Adipocyte (in vitro differentiated cells): ENCODE results near the gene MYO7B.

ENCODE experiments used
- DNase-seq: peaks from one replicate; pipeline ENCODE4 v3.0.0-alpha.2; 2015; ENCODE audit warnings: low read depth
- H3K27me3 ChIP-seq: replicated peaks from 2 replicates; pipeline ENCODE4 v1.7.0; 2013; ENCODE audit warnings: mild to moderate bottlenecking, low read length, moderate library complexity; ENCODE audit not compliant: control insufficient read depth, insufficient read depth
- H3K36me3 ChIP-seq: 2 replicates; pipeline ENCODE4 v1.7.0; 2013; ENCODE audit warnings: low read length, mild to moderate bottlenecking, moderate library complexity; ENCODE audit not compliant: control insufficient read depth, insufficient read depth, severe bottlenecking
- H3K4me1 ChIP-seq: 2 replicates; pipeline ENCODE4 v1.7.0; 2013; ENCODE audit warnings: mild to moderate bottlenecking, low read length, moderate library complexity; ENCODE audit not compliant: control insufficient read depth, insufficient read depth
- H3K4me3 ChIP-seq: 2 replicates; pipeline ENCODE4 v1.7.0; 2013; ENCODE audit warnings: mild to moderate bottlenecking, low read length, moderate library complexity
- H3K9ac ChIP-seq: 2 replicates; pipeline ENCODE4 v1.7.0; 2013; ENCODE audit warnings: mild to moderate bottlenecking, low read length, moderate library complexity
- H3K9me3 ChIP-seq: 2 replicates; pipeline ENCODE4 v1.7.0; 2013; ENCODE audit warnings: mild to moderate bottlenecking, low read length, moderate library complexity; ENCODE audit not compliant: control insufficient read depth

MYO7B gene

GRCh38 chr2:127584516-127585033 lies 49.1 kb downstream of the MYO7B start:
- no peaks in the 10 kb centered on the region for H3K36me3 ChIP-seq
- H3K9ac ChIP-seq: no peak overlapping the region
- H3K4me3 ChIP-seq: no peak overlapping the region
- H3K27me3 ChIP-seq: peaks cover 27% of the 10 kb centered on the region
- no peak for DNase-seq
- no peaks in the 10 kb centered on the region for H3K4me1 ChIP-seq
- H3K9me3 ChIP-seq: no peaks in the 10 kb centered on the region

GRCh38 chr2:127585270-127585807 lies 49.9 kb downstream of the MYO7B start:
- Histone ChIP-seq H3K9ac (no peak overlapping the region), H3K4me3 (no peak overlapping the region), H3K27me3 (peaks cover 27% of the 10 kb centered on the region), H3K4me1 (no peaks in the 10 kb centered on the region), H3K36me3 (no peaks in the 10 kb centered on the region), H3K9me3 (no peaks in the 10 kb centered on the region)
- DNase-seq: no peak

GRCh38 chr2:127586136-127586535 lies 50.7 kb downstream of the MYO7B start:
- Histone ChIP-seq H3K36me3 (no peaks in the 10 kb centered on the region), H3K4me3 (no peak overlapping the region), H3K4me1 (no peaks in the 10 kb centered on the region), H3K27me3 (peaks cover 27% of the 10 kb centered on the region), H3K9ac (no peak overlapping the region), H3K9me3 (no peaks in the 10 kb centered on the region)
- no peak for DNase-seq

- DNase-seq: no peak
- Histone ChIP-seq H3K27me3 (peaks cover 27% of the 10 kb centered on the region), H3K9ac (no peak overlapping the region), H3K36me3 (no peaks in the 10 kb centered on the region), H3K9me3 (no peaks in the 10 kb centered on the region), H3K4me3 (no peak overlapping the region), H3K4me1 (no peaks in the 10 kb centered on the region)
Measured at GRCh38 chr2:127586746-127587295, 51.3 kb downstream of the MYO7B start.

- no peak overlapping the region for H3K9ac ChIP-seq
- DNase-seq: no peak
- peaks cover 18% of the 10 kb centered on the region for H3K27me3 ChIP-seq
- no peaks in the 10 kb centered on the region for H3K9me3 ChIP-seq
- no peaks in the 10 kb centered on the region for H3K36me3 ChIP-seq
- H3K4me1 ChIP-seq: no peaks in the 10 kb centered on the region
- H3K4me3 ChIP-seq: no peak overlapping the region
Measured at GRCh38 chr2:127588241-127588640, 52.8 kb downstream of the MYO7B start.

GRCh38 chr2:127589358-127589757 lies 53.9 kb downstream of the MYO7B start:
- no peaks in the 10 kb centered on the region for H3K36me3 ChIP-seq
- peaks cover 7% of the 10 kb centered on the region for H3K27me3 ChIP-seq
- DNase-seq: no peak
- H3K9me3 ChIP-seq: no peaks in the 10 kb centered on the region
- H3K4me1 ChIP-seq: no peaks in the 10 kb centered on the region
- H3K4me3 ChIP-seq: no peak overlapping the region
- H3K9ac ChIP-seq: no peak overlapping the region

GRCh38 chr2:127589841-127590240 lies 54.4 kb downstream of the MYO7B start:
- H3K4me1 ChIP-seq: no peaks in the 10 kb centered on the region
- H3K27me3 ChIP-seq: peaks cover 7% of the 10 kb centered on the region
- no peak overlapping the region for H3K9ac ChIP-seq
- H3K9me3 ChIP-seq: no peaks in the 10 kb centered on the region
- H3K36me3 ChIP-seq: no peaks in the 10 kb centered on the region
- H3K4me3 ChIP-seq: no peak overlapping the region
- DNase-seq: no peak

GRCh38 chr2:127590386-127591190 lies 55.1 kb downstream of the MYO7B start:
- H3K9me3 ChIP-seq: peaks cover 3% of the 10 kb centered on the region
- no peak for DNase-seq
- no peak overlapping the region for H3K4me3 ChIP-seq
- H3K36me3 ChIP-seq: no peaks in the 10 kb centered on the region
- H3K27me3 ChIP-seq: peaks cover 7% of the 10 kb centered on the region
- H3K4me1 ChIP-seq: no peaks in the 10 kb centered on the region
- H3K9ac ChIP-seq: no peak overlapping the region

GRCh38 chr2:127591221-127591923 lies 55.9 kb downstream of the MYO7B start:
- DNase-seq: peak; percentile 75
- peaks cover 7% of the 10 kb centered on the region for H3K27me3 ChIP-seq
- peaks cover 4% of the 10 kb centered on the region for H3K9me3 ChIP-seq
- no peak overlapping the region for H3K4me3 ChIP-seq
- H3K4me1 ChIP-seq: no peaks in the 10 kb centered on the region
- no peaks in the 10 kb centered on the region for H3K36me3 ChIP-seq
- H3K9ac ChIP-seq: no peak overlapping the region

GRCh38 chr2:127592761-127593227 lies 57.3 kb downstream of the MYO7B start:
- H3K4me1 ChIP-seq: no peaks in the 10 kb centered on the region
- DNase-seq: no peak
- H3K27me3 ChIP-seq: no peaks in the 10 kb centered on the region
- H3K36me3 ChIP-seq: no peaks in the 10 kb centered on the region
- H3K9me3 ChIP-seq: peaks cover 4% of the 10 kb centered on the region
- no peak overlapping the region for H3K9ac ChIP-seq
- no peak overlapping the region for H3K4me3 ChIP-seq
